ENCODE measurements around the gene SYNPO. TPM values are rescaled to one million over a fixed set of nuclear protein-coding genes. Genes with fewer than 3 reads are reported as not detected.

Gene SYNPO
- total RNA-seq, 2 donors from 2014 or later: 32.4 to 62.9 TPM

GRCh38 chr5:150660108-150660831 is 19.8 kb downstream of the SYNPO start:
- intact Hi-C loops (cut with DNase I): no loop called here
- TF ChIP-seq CTCF (IDR thresholded peaks at IDR 0.05): no peak
- no peaks in the 10 kb centered on the region for H3K27me3 ChIP-seq
- H3K27ac ChIP-seq: no peak overlapping the region
- no peak for DNase-seq
- no peaks in the 10 kb centered on the region for H3K36me3 ChIP-seq
- no peak overlapping the region for H3K9ac ChIP-seq (ENCODE audit: low read depth in 2 of 2, low read length in 2 of 2)
- no peaks in the 10 kb centered on the region for H3K9me3 ChIP-seq
- no peak overlapping the region for H3K4me3 ChIP-seq
- H3K4me1 ChIP-seq: no peaks in the 10 kb centered on the region

GRCh38 chr5:150661086-150661485 is 20.6 kb downstream of the SYNPO start, which contains the start of gene MYOZ3:
Gene MYOZ3 (plus strand): TSS chr5:150661251. CDS start chr5:150662942, 1,691 bp downstream.
- no peaks in the 10 kb centered on the region for H3K36me3 ChIP-seq

GRCh38 chr5:150661821-150662596 is 21.5 kb downstream of the SYNPO start:
- no peaks in the 10 kb centered on the region for H3K4me1 ChIP-seq
- H3K9me3 ChIP-seq: no peaks in the 10 kb centered on the region
- no peak for TF ChIP-seq CTCF (IDR thresholded peaks at IDR 0.05)
- H3K9ac ChIP-seq (ENCODE audit: low read depth in 2 of 2, low read length in 2 of 2): no peak overlapping the region
- no peaks in the 10 kb centered on the region for H3K27me3 ChIP-seq
- H3K36me3 ChIP-seq: no peaks in the 10 kb centered on the region
- no peak for DNase-seq
- intact Hi-C loops (cut with DNase I): no loop called here
- no peak overlapping the region for H3K4me3 ChIP-seq
- no peak overlapping the region for H3K27ac ChIP-seq

More at GRCh38 chr5:150661086-150661485, 20.6 kb downstream of the SYNPO start, which contains the start of gene MYOZ3:
- no peak within 1 kb of the TSS for H3K27ac ChIP-seq
- TF ChIP-seq CTCF (IDR thresholded peaks at IDR 0.05): no peak
- DNase-seq: no peak
- intact Hi-C loops (cut with DNase I): no loop called here
- no peaks in the 10 kb centered on the region for H3K27me3 ChIP-seq
- no peaks in the 10 kb centered on the region for H3K4me1 ChIP-seq
- no peak within 1 kb of the TSS for H3K9ac ChIP-seq (ENCODE audit: low read depth in 2 of 2, low read length in 2 of 2)
- H3K9me3 ChIP-seq: no peaks in the 10 kb centered on the region
- H3K4me3 ChIP-seq: no peak within 1 kb of the TSS

- no peaks in the 10 kb centered on the region for H3K9me3 ChIP-seq
- H3K9ac ChIP-seq (ENCODE audit: low read depth in 2 of 2, low read length in 2 of 2): no peak overlapping the region
- no peak overlapping the region for H3K27ac ChIP-seq
- DNase-seq: no peak
- H3K36me3 ChIP-seq: no peaks in the 10 kb centered on the region
- no peaks in the 10 kb centered on the region for H3K4me1 ChIP-seq
- intact Hi-C loops (cut with DNase I): no loop called here
- no peak overlapping the region for H3K4me3 ChIP-seq
- TF ChIP-seq CTCF (IDR thresholded peaks at IDR 0.05): no peak
- no peaks in the 10 kb centered on the region for H3K27me3 ChIP-seq
Observed at GRCh38 chr5:150662731-150663516, 22.5 kb downstream of the SYNPO start.

- Histone ChIP-seq H3K36me3 (no peaks in the 10 kb centered on the region), H3K9me3 (no peaks in the 10 kb centered on the region), H3K4me1 (no peaks in the 10 kb centered on the region), H3K27ac (no peak overlapping the region), H3K27me3 (no peaks in the 10 kb centered on the region), H3K9ac (ENCODE audit: low read depth in 2 of 2, low read length in 2 of 2) (no peak overlapping the region), H3K4me3 (no peak overlapping the region)
- DNase-seq: no peak
- intact Hi-C loops (cut with DNase I): no loop called here
- TF ChIP-seq CTCF (IDR thresholded peaks at IDR 0.05): no peak
Observed at GRCh38 chr5:150663936-150664335, 23.5 kb downstream of the SYNPO start.

Measured in colonic mucosa (tissue), 4 donors.